NCI-H128 (cell line): Measurements from ENCODE around the gene SEC14L3.
"Not testable (repeated sequence)": the region's sequence is repeated elsewhere in the genome, so short reads cannot be mapped to it uniquely, and the experiment has no call there.

Source experiments
- DNase-seq: peaks from one replicate; lab custom pipeline; 2025; ENCODE audit not compliant: unreplicated experiment; lab: John Stamatoyannopoulos, UW

The SEC14L3 gene

GRCh38 chr22:30486661-30487115 lies 14.9 kb upstream of the SEC14L3 start:
- no peak for DNase-seq

- DNase-seq: no peak
These were observed 14.3 kb upstream of the SEC14L3 start for GRCh38 chr22:30486118-30486517.

GRCh38 chr22:30485362-30485988 lies 13.7 kb upstream of the SEC14L3 start:
- DNase-seq: no peak

- no peak for DNase-seq
These were observed 11.4 kb upstream of the SEC14L3 start for GRCh38 chr22:30483169-30483568.

- no peak for DNase-seq
These were observed 9.9 kb upstream of the SEC14L3 start for GRCh38 chr22:30481711-30482110.

GRCh38 chr22:30479981-30480380 lies 8.2 kb upstream of the SEC14L3 start:
- DNase-seq: no peak

GRCh38 chr22:30474683-30475424 lies 3.0 kb upstream of the SEC14L3 start:
- peak; percentile 5 for DNase-seq

GRCh38 chr22:30474121-30474520 lies 2.3 kb upstream of the SEC14L3 start:
- DNase-seq: no peak

GRCh38 chr22:30472994-30473720 lies 1.3 kb upstream of the SEC14L3 start:
- no peak for DNase-seq

GRCh38 chr22:30470655-30471054 lies 1.2 kb downstream of the SEC14L3 start:
- no peak for DNase-seq

GRCh38 chr22:30469165-30469564 lies 2.7 kb downstream of the SEC14L3 start:
- no peak for DNase-seq

- not testable (repeated sequence) for DNase-seq
These were observed 11.3 kb downstream of the SEC14L3 start for GRCh38 chr22:30460555-30460954.

- no peak for DNase-seq
These were observed 11.7 kb downstream of the SEC14L3 start for GRCh38 chr22:30460147-30460546.

GRCh38 chr22:30459181-30460052 lies 12.4 kb downstream of the SEC14L3 start:
- no peak for DNase-seq

GRCh38 chr22:30457981-30458380 lies 13.8 kb downstream of the SEC14L3 start:
- no peak for DNase-seq

- no peak for DNase-seq
These were observed 16.6 kb downstream of the SEC14L3 start for GRCh38 chr22:30455075-30455840.

GRCh38 chr22:30453731-30454510 lies 17.9 kb downstream of the SEC14L3 start:
- no peak for DNase-seq

GRCh38 chr22:30452861-30453260 lies 19.0 kb downstream of the SEC14L3 start:
- no peak for DNase-seq

- not testable (repeated sequence) for DNase-seq
These were observed 20.3 kb downstream of the SEC14L3 start for GRCh38 chr22:30451488-30451887.
